DMS53 (cell line): ENCODE data around the gene SRPRB.
"Not testable (repeated sequence)": the region's sequence is repeated elsewhere in the genome, so short reads cannot be mapped to it uniquely, and the experiment has no call there.

Source experiments
- DNase-seq: peaks from one replicate; lab custom pipeline; 2025; lab: John Stamatoyannopoulos, UW

Gene SRPRB

DNA sequence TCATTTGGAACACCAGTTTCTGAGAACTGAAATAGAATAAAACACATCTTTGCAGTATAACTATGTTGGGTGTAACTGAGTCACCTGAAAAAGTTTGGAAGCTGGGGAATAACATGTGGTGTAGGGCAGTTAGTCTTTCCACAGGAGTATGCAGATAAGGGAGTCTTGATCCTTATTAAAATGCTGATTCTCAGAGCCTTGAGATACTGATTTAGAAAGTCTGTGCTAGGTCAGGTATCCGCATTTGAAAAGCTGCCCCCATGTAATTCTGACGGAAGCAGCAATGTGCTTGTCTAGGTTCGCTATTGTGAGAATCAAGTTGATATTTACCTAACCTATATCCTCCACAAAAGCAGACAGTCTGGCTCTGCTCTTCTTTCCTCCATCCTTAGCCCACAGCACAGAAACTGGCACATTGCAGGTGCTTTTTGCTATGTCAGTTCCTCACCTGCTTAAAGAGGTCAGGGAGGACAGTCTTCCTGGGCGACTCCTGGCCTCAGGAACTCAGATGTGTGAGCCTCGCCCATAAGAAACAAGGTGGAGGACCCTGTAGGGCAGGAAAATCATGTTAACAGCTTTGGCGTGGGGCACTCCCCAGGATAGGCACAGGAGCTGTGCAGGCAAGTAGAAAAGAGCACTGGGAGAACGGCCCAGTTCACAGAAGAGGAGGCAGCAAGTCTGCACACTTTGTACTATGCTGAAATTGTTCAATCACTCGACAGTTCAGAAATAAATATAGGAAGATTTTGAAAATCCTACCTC, 27.6 kb upstream of the SRPRB start:
- no peak for DNase-seq

DNA sequence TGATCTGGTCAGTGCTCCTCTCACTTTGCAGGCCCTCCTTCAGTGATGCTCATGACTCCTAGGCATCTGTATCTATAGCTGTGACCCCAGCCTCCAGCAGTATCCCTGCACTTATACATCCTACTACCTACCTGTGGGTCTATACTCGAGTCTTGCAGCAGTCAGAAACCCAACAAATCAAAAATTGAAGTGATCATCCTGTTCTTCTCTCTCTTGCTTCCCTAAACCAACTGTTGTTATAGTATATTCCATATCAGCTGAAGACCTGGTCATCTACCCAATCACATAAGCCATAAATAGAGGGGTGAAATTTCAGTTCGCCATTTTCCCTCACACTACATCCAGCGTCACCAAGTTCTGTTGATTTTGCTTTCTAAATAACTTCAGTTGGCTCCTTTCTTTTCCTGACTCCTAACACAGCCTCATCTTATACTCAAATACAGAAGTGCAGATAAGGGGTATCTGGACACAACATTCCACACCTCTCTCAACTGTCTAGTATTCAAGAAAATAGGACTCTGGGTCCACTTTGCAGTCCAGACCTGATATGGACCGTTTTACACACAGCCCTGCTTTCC, 25.9 kb upstream of the SRPRB start:
- DNase-seq: no peak

DNA sequence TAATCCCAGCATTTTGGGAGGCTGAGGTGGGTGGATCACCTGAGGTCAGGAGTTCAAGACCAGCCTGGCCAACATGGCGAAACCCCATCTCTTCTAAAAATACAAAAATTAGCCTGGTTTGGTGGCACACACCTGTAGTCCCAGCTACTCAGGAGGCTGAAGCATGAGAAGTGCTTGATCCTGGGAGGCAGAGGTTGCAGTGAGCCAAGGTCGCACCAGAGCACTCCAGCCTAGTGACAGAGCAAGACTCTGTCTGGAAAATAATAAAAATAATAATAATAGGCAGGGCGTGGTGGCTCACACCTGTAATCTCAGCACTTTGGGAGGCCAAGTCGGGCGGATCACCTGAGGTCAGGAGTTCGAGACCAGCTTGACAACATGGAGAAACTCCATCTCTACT, 24.9 kb upstream of the SRPRB start:
- not testable (repeated sequence) for DNase-seq

DNA sequence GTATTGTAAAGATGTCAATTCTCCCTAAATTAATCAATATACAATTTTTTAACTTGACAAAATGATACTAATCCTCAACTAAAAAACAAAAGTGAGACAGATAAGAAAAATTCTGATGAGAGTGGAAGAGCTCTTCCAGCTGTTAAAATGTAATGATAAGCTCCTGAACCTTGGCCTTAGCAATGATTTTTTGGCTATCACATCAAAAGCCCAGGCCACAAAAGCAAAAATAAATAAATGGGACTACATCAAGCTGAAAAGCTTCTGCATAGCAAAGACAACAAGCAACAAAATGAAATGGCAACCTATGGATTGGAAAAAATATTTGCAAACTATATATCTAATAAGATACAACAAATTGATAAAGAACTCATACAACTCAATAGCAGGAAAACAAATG, 24.0 kb upstream of the SRPRB start:
- no peak for DNase-seq

GRCh38 chr3:133782454-133782853, 23.2 kb upstream of the SRPRB start:
- DNase-seq: no peak

DNA sequence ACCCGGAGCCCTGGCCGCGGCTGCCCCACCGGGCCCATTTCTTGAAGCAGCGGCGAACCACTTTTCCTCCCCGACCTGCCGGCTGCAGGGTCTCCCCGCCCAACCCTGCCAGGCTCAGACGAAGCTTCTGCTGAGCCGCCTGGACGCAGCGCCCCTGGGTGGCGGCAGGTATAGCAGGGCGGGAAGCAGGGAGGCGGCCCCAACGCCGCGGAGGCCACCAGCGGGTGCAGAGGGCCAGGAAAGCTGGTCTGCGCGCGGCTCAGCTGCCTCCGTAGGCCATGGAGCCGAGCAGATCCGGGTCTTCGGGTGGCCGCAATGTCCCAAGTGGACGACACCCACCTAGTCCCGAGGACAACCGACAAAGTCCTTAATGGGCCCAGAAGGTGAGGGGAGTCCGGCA, 21.9 kb upstream of the SRPRB start:
- DNase-seq: no peak

DNA sequence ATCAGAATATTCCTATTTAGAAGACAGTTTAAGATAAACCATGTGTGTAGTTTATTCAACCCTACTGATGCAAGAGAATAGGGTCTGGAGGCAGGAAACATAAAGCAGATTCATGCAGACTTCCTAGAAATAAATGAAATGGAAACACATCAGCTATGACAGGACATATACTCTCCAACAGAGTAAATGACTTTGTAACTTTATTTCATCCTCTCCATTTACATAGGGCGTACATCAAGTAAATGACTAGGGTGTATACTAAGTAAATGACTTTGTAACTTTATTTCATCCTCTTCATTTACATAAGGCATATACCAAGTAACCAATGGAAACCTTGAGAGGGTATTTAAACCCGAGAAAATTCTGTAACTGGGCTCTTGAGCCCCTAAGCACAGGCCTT, 17.6 kb upstream of the SRPRB start:
- DNase-seq: no peak

DNA sequence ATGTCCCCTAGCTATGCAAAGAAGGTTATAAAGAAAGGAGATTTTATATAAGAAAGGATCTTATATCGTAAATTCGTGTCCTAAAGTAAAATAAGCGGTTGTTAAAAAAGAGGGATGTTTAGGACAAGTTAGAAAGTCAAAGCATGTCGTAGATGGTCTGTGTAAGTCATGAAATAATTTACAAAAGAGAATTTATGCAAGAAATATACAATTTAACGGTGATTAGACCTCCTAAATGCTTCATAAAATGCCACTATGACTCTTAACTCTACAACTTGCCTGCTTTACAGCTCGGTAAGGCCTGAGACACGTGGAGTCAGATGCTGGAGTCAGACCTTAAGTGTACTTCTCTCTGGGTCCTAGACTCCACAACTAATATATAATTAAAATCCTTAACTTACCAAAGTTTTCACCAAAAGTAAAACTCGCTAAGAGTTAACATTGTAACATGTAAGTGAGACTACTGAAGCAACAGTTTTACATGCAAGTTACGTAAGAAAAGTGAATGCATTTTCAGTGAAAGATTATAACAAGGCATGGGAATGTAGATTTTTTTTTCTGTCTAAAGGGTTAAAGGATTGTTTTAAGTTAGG, 13.3 kb upstream of the SRPRB start:
- peak; percentile 54 for DNase-seq

GRCh38 chr3:133797396-133798105, 8.1 kb upstream of the SRPRB start:
- DNase-seq: no peak

GRCh38 chr3:133799794-133800585, 5.6 kb upstream of the SRPRB start:
- DNase-seq: peak; percentile 78

- no peak for DNase-seq
Measured at GRCh38 chr3:133803469-133803868, 2.1 kb upstream of the SRPRB start.

DNA sequence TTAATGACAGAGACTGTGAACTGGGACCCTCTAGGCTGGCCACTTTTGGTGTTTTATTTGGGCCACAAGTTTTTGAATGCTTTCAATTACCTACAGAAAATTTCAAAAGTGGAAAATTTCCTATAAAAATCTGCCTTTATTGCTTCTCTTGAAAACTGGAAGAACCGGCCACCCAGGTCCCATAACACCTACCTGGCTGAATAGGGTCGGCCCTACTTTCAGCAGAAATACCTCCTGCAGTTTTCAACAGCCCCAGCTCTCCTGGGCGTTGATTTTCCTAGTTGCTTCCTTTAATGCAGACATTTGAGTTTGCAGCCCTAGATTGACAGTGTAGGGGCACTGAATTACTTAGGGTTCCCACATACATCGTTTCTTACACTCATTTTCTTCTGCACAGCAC, 719 bp upstream of the SRPRB start:
- peak; percentile 45 for DNase-seq

GRCh38 chr3:133805384-133805701, 272 bp upstream of the SRPRB start:
- DNase-seq: no peak

DNA sequence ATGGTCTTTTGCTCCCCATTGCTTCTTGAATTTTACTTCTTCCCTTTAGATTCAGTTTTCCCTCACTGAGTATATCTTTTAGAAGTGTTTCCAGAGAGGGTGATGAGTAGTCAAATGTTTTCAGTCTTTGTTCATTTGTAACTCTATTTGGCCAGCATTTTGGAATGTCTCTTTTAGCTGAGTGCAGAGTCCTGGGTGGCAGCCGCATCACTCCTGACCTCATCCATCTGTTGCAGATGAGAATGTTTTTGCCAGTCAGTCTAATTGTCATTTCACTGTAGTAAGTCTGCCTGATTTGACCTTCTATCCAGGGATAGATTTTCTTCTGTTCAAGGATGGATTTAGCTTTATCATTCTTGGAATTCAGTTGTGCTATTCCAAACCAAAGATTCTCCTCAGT, 7.3 kb downstream of the SRPRB start:
- DNase-seq: no peak

- no peak for DNase-seq
Measured at GRCh38 chr3:133815386-133815785, 9.8 kb downstream of the SRPRB start.

DNA sequence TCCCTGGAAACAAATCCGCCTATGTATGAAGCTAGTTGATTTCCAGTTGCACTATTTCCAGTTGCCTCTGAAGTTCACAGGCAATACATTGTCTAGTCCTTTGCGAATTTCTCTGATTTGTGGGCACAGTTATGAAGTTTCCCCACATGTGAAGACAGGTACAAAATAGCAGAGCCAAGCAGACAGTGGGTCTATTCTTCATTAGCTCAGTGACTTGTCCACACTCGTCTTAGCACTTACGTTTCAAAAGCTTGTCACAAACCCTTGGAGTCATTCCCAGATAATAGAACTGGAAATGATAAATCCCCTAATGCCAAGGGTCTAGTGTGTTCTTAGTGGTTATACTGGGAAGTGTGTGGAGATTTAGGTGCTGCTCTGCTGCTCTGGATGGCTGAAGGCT, 14.5 kb downstream of the SRPRB start:
- DNase-seq: no peak

DNA sequence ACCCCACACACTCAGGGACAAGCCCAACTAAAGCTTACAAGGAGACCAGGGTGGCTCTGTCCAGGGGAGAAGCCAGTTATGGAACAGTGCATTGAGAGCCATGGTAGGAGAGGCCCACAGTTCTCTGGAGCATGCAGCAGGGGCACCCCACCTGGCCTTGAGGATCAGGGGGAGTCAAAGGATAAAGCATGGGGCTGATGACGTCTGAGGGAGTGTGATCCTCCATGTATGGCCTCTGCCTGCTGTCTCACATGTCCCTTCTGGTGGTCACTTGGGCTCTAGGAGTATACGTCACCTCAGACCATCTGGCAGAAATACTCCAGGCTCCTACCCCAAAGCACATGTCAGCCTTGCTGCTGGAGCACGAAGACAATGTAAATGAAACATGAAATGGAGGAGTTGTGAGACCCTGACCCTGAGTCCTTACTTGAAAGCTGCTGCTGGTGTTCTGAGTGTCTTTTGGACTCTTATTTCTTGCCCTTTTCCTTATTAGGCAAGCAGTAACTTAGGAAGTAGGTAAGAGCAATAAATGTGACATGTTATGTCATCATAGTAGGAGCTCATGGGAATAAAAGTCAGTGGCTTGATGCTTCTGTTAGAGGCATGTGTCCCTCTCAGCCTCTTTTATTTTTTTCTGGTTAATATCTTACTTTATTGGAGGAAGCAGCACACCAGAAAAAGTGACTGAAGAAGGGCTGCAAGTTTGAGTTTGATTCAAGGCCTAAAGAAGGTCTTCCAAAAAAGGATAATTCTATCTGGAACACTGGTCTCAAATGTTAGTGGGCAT, 15.5 kb downstream of the SRPRB start:
- no peak for DNase-seq

- peak; percentile 87 for DNase-seq
Measured at GRCh38 chr3:133821767-133822638, 16.4 kb downstream of the SRPRB start.

DNA sequence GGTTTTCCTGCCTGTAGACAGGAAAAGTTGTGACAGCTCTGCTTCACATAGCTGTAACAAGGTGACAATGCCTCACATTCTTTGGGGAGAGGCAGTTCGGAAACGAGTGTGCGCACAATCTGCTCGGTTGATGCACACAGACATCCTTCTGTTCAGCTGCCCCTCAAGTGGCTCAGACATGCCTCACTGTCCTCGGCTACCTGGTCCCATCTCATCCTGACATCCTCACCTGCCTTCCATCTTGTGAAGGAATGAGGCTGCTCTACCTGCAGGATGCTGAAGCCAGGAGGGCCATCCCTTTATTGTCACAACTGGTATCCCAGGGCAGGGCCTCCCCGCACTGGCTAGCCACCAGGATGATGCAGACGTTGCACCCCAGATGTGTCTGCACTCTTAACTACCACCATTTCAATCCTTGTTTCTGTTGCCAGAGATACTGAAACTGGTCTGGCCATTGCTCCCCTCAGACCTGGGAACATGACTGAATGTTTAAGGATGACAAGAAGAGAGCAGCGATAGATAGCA, 19.4 kb downstream of the SRPRB start:
- DNase-seq: no peak
